Activated T-cell treated with anti-CD3 and anti-CD28 coated beads for 24 hours (primary cell): ENCODE measurements around the gene TTC38.

Experiments
- DNase-seq: peaks from one replicate; pipeline ENCODE4 v3.0.0-alpha.2; 2020; ENCODE audit warnings: low read depth

Gene TTC38

DNA sequence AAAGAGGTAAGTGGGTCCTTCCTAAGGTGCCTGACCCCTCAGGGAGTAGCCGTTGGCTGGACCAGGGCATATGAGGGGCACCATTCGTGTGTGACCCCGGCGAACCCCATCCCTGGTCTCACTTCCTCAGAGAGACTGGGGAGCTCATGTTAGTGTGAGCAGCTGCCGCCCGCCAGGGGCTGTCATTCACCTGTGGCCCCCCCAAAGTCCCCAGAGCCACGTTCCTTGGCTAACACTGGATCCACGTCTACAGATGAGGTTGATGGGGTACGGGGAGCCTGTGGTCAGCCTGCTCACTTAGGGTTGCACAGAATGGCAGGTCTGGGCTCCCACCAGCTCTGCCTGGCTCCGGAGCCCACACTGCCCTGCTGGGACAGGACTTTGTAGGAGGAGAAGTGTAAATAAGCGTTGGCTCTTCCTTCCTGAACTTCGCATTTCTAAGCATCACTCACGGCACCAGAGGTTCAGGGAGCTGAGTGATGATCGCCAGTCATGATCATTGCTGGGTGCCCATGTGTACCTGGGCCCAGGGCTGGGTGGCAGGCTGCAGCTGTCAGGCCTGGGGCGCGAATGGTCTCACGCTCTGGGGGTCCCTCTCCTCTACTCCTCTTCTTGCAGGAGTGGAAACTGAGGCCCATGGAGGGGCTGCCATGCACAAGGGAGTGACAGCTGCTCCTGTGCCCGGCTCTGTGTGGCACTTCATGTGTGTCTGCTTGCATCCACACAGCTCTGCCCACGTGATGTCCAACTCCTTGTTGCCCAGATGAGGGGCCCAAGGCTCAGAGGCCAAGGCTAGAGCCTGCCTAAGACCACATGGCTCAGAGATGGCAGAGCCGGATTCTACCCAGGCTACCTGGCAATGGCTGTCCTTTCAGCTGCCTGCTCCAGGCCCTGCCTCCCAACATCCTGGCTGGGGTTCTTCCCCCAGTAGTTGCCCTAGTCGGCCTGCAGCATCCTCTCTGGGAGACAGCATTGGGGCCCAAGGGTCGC lies 11.1 kb downstream of the TTC38 start:
- DNase-seq = no peak

DNA sequence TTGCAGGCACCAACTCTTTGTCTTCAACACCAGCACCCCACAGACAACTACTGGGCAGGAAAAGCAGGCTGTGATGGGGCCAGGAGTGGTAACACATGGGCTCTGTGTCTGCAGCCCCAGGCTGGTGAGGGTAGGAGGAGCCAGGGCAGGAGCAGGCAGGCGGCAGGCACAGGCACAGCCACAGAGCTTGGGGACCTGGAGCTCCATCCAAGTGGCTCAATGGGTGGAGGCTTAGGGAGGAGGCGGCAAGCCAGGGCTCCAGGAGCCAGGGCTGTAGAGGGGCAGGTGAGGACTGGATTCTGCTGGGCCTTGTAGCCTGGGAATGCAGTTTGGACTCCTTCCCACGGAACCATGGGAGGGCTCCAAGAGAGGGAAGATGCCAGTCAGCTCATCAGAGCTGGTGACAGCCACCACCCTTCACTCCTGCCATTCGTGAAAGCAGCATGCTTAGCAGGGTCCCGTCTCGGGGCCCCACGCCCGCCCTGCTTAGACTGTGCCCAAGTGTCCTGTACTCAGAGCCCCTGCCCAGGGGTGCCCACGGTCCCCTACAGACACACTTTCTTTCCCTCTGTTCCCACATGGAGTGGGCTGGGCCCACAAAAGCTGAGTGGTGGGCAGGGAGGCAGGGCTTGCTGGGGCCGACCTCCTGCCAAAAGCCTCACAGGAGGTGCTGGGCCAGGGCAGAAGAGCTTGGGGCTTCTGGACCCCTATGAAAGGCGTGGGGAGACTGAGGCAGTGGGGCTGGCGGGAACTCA lies 12.4 kb downstream of the TTC38 start:
- DNase-seq = no peak

DNA sequence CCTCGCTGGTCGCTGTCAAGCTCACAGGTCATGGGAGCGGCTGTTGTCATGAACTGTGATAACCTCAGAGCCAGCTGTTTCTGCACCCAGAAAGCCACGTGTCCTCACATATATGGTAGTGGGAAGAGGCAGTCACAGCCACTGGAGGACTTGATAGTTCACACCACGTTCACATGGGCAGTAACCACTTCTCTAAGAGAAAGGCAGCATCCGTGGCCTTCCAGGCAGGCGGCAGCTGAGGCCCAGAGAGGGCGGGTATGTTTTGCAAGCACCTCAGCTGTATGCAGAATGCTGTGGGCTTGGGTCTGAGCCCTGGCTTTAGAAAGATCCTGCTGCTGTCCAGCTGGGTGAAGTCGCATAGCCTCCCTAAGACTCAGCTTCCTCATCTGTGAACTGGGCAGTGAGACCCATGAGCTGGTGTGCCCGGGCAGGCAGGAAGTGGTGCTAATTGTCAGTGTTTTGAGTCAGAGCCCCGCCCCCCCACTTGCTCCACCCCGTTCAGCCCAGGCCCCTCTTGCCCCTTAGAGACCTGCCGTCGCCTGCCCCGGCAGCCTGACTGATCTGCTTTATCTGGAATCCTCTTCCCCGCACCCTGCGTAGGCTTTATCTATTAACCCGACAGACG lies 13.3 kb downstream of the TTC38 start:
- no peak for DNase-seq

DNA sequence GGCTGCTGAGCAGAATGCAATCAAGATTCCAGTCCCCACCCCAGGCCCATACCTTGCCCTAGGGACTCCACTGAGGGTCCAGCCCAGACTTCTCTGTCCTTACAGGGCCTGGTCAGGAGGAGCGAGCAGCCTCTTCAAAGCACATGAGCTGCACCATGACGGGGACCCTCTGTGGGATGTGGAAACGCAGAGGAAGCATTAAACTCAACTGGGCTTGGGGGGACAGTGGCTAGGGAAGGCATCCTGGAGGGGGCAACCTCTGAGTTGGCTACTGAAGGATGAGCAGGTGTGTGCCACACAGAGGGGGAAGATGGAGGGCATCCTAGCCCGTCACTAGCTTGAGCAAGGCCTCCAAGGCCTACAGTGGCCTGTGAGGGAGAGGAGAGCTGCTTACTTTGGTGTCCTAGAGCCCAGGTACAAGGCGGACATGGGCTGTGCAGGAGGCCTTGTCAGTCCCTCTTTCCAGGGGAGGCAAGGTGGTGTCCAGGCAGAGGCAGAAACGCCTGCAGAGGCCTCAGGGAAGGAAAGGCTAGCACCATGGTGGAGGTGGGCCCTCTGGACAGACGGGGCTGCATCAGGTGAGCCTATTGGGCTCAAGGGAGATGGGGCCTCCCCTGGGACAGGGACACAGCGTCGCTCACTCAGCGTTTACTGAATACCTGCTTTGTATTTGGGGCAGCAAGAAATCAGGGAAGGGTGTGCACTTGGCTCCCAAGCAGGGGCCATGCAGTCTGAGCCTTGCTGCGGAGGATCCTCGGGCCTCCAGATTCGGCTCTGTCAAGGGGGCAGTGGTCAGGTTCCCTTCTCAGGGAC lies 14.3 kb downstream of the TTC38 start:
- DNase-seq = no peak

GRCh38 chr22:46286006-46286405 lies 18.2 kb downstream of the TTC38 start:
- DNase-seq = no peak

- no peak for DNase-seq
Measured at GRCh38 chr22:46286941-46287872, 19.4 kb downstream of the TTC38 start.

GRCh38 chr22:46287873-46288751 lies 20.3 kb downstream of the TTC38 start:
- no peak for DNase-seq

GRCh38 chr22:46288846-46289243 lies 21.0 kb downstream of the TTC38 start:
- no peak for DNase-seq

GRCh38 chr22:46289244-46289891 lies 21.6 kb downstream of the TTC38 start:
- no peak for DNase-seq

DNA sequence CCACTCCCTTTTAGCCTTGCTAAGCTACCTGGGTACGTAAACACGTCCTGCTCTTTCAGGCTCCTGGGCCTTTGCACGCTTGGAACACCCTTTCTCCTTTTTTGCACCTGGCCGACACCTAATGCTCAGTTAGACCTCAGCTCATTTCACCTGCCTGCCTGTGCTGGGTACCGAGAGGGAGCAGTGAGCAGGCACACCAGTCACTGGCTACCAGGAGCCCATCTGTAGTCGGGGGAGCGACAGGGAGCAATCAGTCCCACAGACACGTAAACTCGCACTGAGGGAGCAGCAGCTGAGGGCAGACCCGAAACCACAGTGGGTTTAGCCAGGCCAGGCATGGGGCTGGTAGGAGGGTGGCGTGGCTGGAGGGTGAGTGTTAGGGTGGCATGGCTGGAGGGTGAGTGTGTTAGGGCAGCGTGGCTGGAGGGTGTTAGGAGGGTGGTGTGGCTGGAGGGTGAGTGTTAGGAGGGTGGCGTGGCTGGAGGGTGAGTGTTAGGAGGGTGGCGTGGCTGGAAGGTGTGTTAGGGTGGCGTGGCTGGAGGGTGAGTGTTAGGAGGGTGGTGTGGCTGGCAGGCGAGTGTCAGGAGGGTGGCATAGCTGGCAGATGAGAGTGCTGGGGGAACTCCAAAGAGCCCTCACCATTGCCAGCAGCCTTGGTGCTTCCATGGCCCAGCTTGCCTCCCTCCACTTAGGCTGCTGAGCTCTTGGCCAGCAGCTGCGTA lies 22.5 kb downstream of the TTC38 start:
- DNase-seq = no peak

GRCh38 chr22:46290843-46291785 lies 23.3 kb downstream of the TTC38 start:
- DNase-seq = no peak

- DNase-seq = no peak
Measured at GRCh38 chr22:46292173-46292572, 24.4 kb downstream of the TTC38 start.

- DNase-seq = no peak
Measured at GRCh38 chr22:46292732-46293131, 24.9 kb downstream of the TTC38 start.

DNA sequence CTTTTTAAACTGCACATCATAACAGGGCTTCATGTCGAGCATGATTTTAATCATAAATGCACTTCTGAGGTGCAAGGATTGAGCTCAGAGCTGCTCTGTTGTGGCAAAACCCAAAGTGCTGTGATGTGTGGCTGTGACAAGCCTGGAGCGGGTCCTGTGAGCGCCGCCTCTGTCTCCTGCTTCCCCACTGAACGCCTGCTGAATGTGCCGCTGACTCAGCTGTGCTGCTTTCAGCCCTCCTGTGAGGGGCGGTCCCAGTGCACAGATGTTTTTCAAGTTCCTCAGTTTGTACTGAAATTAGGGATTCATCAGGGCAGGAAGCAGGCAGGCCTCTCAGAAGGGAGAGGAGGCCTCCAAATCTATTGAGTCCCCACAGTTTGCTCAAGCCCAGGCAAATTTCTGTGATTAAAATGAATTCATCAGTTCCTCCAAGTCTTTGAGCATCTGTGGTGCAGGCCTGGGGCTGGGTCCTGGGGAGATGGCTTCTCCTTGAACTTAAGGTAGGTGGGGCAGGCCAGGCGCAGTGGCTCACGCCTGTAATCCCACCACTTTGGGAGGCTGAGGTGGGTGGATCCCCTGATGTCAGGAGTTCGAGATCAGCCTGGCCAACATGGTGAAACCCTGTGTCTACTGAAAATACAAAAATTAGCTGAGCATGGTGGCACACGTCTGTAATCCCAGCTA lies 25.9 kb downstream of the TTC38 start:
- DNase-seq = no peak

- DNase-seq = no peak
Measured at GRCh38 chr22:46294784-46295183, 27.0 kb downstream of the TTC38 start.

- no peak for DNase-seq
Measured at GRCh38 chr22:46295277-46295971, 27.6 kb downstream of the TTC38 start.
